Endothelial cell of umbilical vein (primary cell): ENCODE results near the gene ADAMTS6. TPM values are rescaled to one million over a fixed set of nuclear protein-coding genes. Genes with fewer than 3 reads are reported as not detected.

Experiments used
- BruUV-seq: library from RNA; stranded (reverse); fragments of 400-500 nt; replicated peaks from 2 replicates; lab custom pipeline; 2021; lab: Mats Ljungman, UMichigan
- CTCF ChIA-PET: fragments of 300-600, 350-600 bp; sonication (Branson Sonifier 250); formaldehyde crosslinking; loops from one replicate; lab custom pipeline; 2021; ENCODE audit warnings: antibody characterized with exemption, inconsistent platforms; lab: Charles Lee
- POLR2A ChIA-PET: fragments of 300-600, 350-600 bp; sonication (Branson Sonifier 250); formaldehyde crosslinking; loops from one replicate; lab custom pipeline; 2021; ENCODE audit warnings: antibody characterized with exemption, inconsistent platforms; lab: Charles Lee
- DNase-seq: peaks from one replicate; pipeline ENCODE4 v3.0.0-alpha.2; 2011; ENCODE audit warnings: low read depth, low spot score
- FAIRE-seq: peaks from 2 replicates; lab custom pipeline; 2011; peaks lifted over from hg19 to GRCh38; lab: Jason Lieb, UNC
- H2AFZ ChIP-seq: 2 replicates; pipeline ENCODE4 v1.6.0; 2012; ENCODE audit warnings: low read depth, low read length, control low read depth, inconsistent platforms
- H3K27ac ChIP-seq: 2 replicates; pipeline ENCODE4 v1.5.1; 2011; ENCODE audit warnings: low read depth, mild to moderate bottlenecking, control low read depth, low read length, moderate library complexity; ENCODE audit not compliant: insufficient read depth
- H3K27me3 ChIP-seq, 2 experiments: 2 replicates each; pipeline versions ENCODE4 v1.6.0 to v1.6.1; 2011; ENCODE audit warnings: low read length in 2 of 2, mixed read lengths in 1 of 2; ENCODE audit not compliant: control insufficient read depth in 2 of 2, insufficient read depth in 2 of 2
- H3K36me3 ChIP-seq, 2 experiments: 2 replicates in 1 of 2; 3 replicates in 1 of 2; pipeline ENCODE4 v1.5.1; 2011; ENCODE audit warnings: low read length in 2 of 2, mild to moderate bottlenecking in 1 of 2, moderate library complexity in 1 of 2; ENCODE audit not compliant: control insufficient read depth in 2 of 2, insufficient read depth in 2 of 2; ENCODE audit errors: extremely low read depth in 1 of 2
- H3K4me1 ChIP-seq: 3 replicates; pipeline ENCODE4 v1.5.1; 2011; ENCODE audit warnings: mild to moderate bottlenecking, low read length; ENCODE audit not compliant: control insufficient read depth, insufficient read depth; ENCODE audit errors: extremely low read depth
- H3K4me2 ChIP-seq: 2 replicates; pipeline ENCODE4 v1.6.1; 2011; ENCODE audit warnings: low read length, control low read depth, mixed read lengths; ENCODE audit not compliant: insufficient read depth
- H3K4me3 ChIP-seq, 3 experiments: fragments of 200-600 bp in 1 of 3; sonication (generic), shearing (Covaris generic) in 1 of 3; replicated peaks in 1 of 3; 2 replicates each; pipeline ENCODE4 v1.5.1; 2011 to 2016; ENCODE audit warnings: control low read depth in 3 of 3, low read length in 3 of 3, mild to moderate bottlenecking in 2 of 3, inconsistent platforms in 1 of 3, low read depth in 1 of 3, moderate library complexity in 1 of 3; ENCODE audit not compliant: insufficient read depth in 1 of 3
- H3K79me2 ChIP-seq: 2 replicates; pipeline ENCODE4 v1.6.0; 2012; ENCODE audit warnings: low read length, inconsistent platforms; ENCODE audit not compliant: control insufficient read depth, insufficient read depth
- H3K9ac ChIP-seq: replicated peaks from 2 replicates; pipeline ENCODE3; 2011; ENCODE audit warnings: low read length, control low read depth; ENCODE audit not compliant: insufficient read depth; ENCODE audit errors: extremely low read depth
- H3K9me1 ChIP-seq: replicated peaks from 3 replicates; pipeline ENCODE4 v1.6.0; 2011; ENCODE audit warnings: mild to moderate bottlenecking, low read length; ENCODE audit not compliant: control insufficient read depth, insufficient read depth; ENCODE audit errors: extremely low read depth
- H3K9me3 ChIP-seq: replicated peaks from 2 replicates; pipeline ENCODE4 v1.5.1; 2012; ENCODE audit warnings: low read length, inconsistent platforms; ENCODE audit not compliant: control insufficient read depth, insufficient read depth
- H4K20me1 ChIP-seq: replicated peaks from 2 replicates; pipeline ENCODE3; 2011; ENCODE audit warnings: mild to moderate bottlenecking, low read length; ENCODE audit not compliant: control insufficient read depth, insufficient read depth; ENCODE audit errors: extremely low read depth
- EZH2 ChIP-seq: IDR thresholded peaks from 2 replicates; pipeline ENCODE4 v1.6.1; 2012; ENCODE audit warnings: borderline replicate concordance, low read depth, mild to moderate bottlenecking, moderate library complexity, low read length, inconsistent platforms; ENCODE audit not compliant: severe bottlenecking
- FOS ChIP-seq: IDR thresholded peaks from 2 replicates; pipeline ENCODE4 v1.6.1; 2011; ENCODE audit warnings: mild to moderate bottlenecking, low read length, moderate library complexity, borderline replicate concordance; ENCODE audit not compliant: insufficient read depth
- GATA2 ChIP-seq: IDR thresholded peaks from 2 replicates; pipeline ENCODE4 v1.7.0; 2011; ENCODE audit warnings: low read depth, mild to moderate bottlenecking, moderate library complexity, mixed read lengths, low read length; ENCODE audit not compliant: insufficient read length, insufficient read depth
- JUN ChIP-seq: IDR thresholded peaks from 2 replicates; pipeline ENCODE4 v1.6.1; 2011; ENCODE audit warnings: borderline replicate concordance, low read depth; ENCODE audit not compliant: insufficient read length, insufficient read depth
- MAX ChIP-seq: IDR thresholded peaks from 2 replicates; pipeline ENCODE4 v1.6.1; 2011; ENCODE audit not compliant: insufficient read depth, insufficient read length
- MYC ChIP-seq: IDR thresholded peaks from one replicate; pipeline ENCODE4 v1.6.1; 2011; ENCODE audit warnings: mild to moderate bottlenecking, low read depth, low read length
- POLR2A ChIP-seq: IDR thresholded peaks from 2 replicates; pipeline ENCODE4 v1.6.1; 2012; ENCODE audit warnings: low read depth, mild to moderate bottlenecking, control low read depth, low read length
- POLR2AphosphoS5 ChIP-seq: IDR thresholded peaks from 2 replicates; pipeline ENCODE4 v1.6.1; 2012; ENCODE audit warnings: low read depth, mild to moderate bottlenecking, control low read depth, low read length, moderate library complexity; ENCODE audit not compliant: insufficient read depth
- dilution Hi-C: fragments of 300-500 bp; cut with MboI; formaldehyde crosslinking; loops from one replicate; pipeline ENCODE4 v1.15.0; 2019; ENCODE audit warnings: low sequenced_read_pairs; ENCODE audit not compliant: extremely low pct_ligation_motif_present
- intact Hi-C: fragments of 100-400 bp; cut with micrococcal nuclease; formaldehyde crosslinking; loops from one replicate; pipeline ENCODE4 v1.10.0; 2022
- polyA plus RNA-seq, 4 experiments: library from polyadenylated mRNA; depleted of rRNA in 3 of 4; stranded (reverse) in 3 of 4; unstranded in 1 of 4; fragments of >200 nt; gene quantifications; 2 replicates each; pipeline versions ENCODE4 v1.2.1 to v1.2.3, GENCODE V29; 2011 to 2012; ENCODE audit warnings: missing spikeins in 1 of 4
- total RNA-seq: library from RNA; stranded (reverse); gene quantifications from 2 replicates; pipeline ENCODE4 v1.2.3, GENCODE V29; 2021
- TF ChIP-seq, protein P1 (sequence below), 2 donors: IDR thresholded peaks; 1 replicate in 1 of 2; 2 replicates in 1 of 2; pipeline ENCODE4 v1.5.1; 2011; ENCODE audit warnings: low read length in 2 of 2, mild to moderate bottlenecking in 2 of 2, moderate library complexity in 2 of 2, control low read depth in 1 of 2, inconsistent platforms in 1 of 2, low read depth in 1 of 2; ENCODE audit not compliant: insufficient read depth in 1 of 2; ENCODE audit errors: extremely low read depth in 1 of 2

ADAMTS6 gene
- total and polyA plus RNA-seq, 2 donors (not counting 3 experiments of a cell fraction or from before 2014, with no cell fraction given): 20.4 to 43.4 TPM

GRCh38 chr5:65152131-65152530 is 329.6 kb downstream of the ADAMTS6 start:
- H3K9me1 ChIP-seq: no peaks in the 10 kb centered on the region
- no peaks in the 10 kb centered on the region for H3K79me2 ChIP-seq
- H3K27ac ChIP-seq: no peak overlapping the region
- no peak for TF ChIP-seq MAX
- no peak for TF ChIP-seq FOS
- no peak for TF ChIP-seq POLR2A
- TF ChIP-seq, protein P1, sequence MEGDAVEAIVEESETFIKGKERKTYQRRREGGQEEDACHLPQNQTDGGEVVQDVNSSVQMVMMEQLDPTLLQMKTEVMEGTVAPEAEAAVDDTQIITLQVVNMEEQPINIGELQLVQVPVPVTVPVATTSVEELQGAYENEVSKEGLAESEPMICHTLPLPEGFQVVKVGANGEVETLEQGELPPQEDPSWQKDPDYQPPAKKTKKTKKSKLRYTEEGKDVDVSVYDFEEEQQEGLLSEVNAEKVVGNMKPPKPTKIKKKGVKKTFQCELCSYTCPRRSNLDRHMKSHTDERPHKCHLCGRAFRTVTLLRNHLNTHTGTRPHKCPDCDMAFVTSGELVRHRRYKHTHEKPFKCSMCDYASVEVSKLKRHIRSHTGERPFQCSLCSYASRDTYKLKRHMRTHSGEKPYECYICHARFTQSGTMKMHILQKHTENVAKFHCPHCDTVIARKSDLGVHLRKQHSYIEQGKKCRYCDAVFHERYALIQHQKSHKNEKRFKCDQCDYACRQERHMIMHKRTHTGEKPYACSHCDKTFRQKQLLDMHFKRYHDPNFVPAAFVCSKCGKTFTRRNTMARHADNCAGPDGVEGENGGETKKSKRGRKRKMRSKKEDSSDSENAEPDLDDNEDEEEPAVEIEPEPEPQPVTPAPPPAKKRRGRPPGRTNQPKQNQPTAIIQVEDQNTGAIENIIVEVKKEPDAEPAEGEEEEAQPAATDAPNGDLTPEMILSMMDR (IDR thresholded peaks at IDR 0.05; ENCODE audit: extremely low read depth in 1 of 2, insufficient read depth in 1 of 2, low read depth in 1 of 2, low read length in 2 of 2): no peak
- no peak for TF ChIP-seq GATA2
- TF ChIP-seq POLR2AphosphoS5: no peak
- TF ChIP-seq MYC: no peak
- no peak for TF ChIP-seq JUN
- TF ChIP-seq EZH2: no peak
- intact Hi-C loops (no loop called here), dilution Hi-C loops (no loop called here)
- peaks cover 0 to 5% of the 10 kb centered on the region in 2 experiments for H3K36me3 ChIP-seq
- FAIRE-seq (no peak), DNase-seq (no peak)
- H3K4me1 ChIP-seq: no peaks in the 10 kb centered on the region
- BruUV-seq: no TSS peak
- H4K20me1 ChIP-seq: no peaks in the 10 kb centered on the region
- H3K27me3 ChIP-seq: no peaks in the 10 kb centered on the region
- no peaks in the 10 kb centered on the region for H3K9me3 ChIP-seq
- H2AFZ ChIP-seq: no peak overlapping the region
- no peak overlapping the region for H3K4me2 ChIP-seq
- no peak overlapping the region for H3K4me3 ChIP-seq
- H3K9ac ChIP-seq: no peak overlapping the region
- ChIA-PET POLR2A (no interaction called here), CTCF (no interaction called here)
